ENCODE measurements around the gene DOK3.

The DOK3 gene

GRCh38 chr5:177484902-177485549 is 24.6 kb downstream of the DOK3 start:
- H4K12ac ChIP-seq (ENCODE audit: low read depth, low read length), result no peak overlapping the region
- no peak for DNase-seq

GRCh38 chr5:177483994-177484901 is 25.4 kb downstream of the DOK3 start:
- Histone ChIP-seq H3K27ac (ENCODE audit: low read depth, low read length) (no peak overlapping the region), H3K79me1 (ENCODE audit: low read length) (no peaks in the 10 kb centered on the region), H4K91ac (ENCODE audit: low read depth, low read length) (no peak overlapping the region), H2AK5ac (ENCODE audit: low read length) (no peak overlapping the region), H3K4me3 (ENCODE audit: low read depth, low read length) (no peak overlapping the region), H3K27me3 (ENCODE audit: insufficient read depth, low read length) (no peaks in the 10 kb centered on the region), H3K4me1 (ENCODE audit: control insufficient read depth in 1 of 2, insufficient read depth in 2 of 2, low read length in 2 of 2) (peaks cover 0 to 3% of the 10 kb centered on the region in 2 experiments), H2BK5ac (ENCODE audit: low read depth, low read length, poor library complexity) (no peak overlapping the region), H3K18ac (ENCODE audit: low read length) (no peak overlapping the region), H2AFZ (ENCODE audit: insufficient read depth, low read length, poor library complexity) (no peak overlapping the region), H3K9ac (ENCODE audit: low read length) (no peak overlapping the region), H4K12ac (ENCODE audit: low read depth, low read length) (peak overlapping the region; percentile 12), H3K23ac (ENCODE audit: low read length) (no peak overlapping the region), H4K8ac (ENCODE audit: low read depth, low read length) (peak overlapping the region; percentile 14), H3K4ac (ENCODE audit: low read depth, low read length) (no peak overlapping the region), H3K4me2 (ENCODE audit: low read length) (no peak overlapping the region), H3K14ac (ENCODE audit: low read length) (no peak overlapping the region), H2BK12ac (ENCODE audit: low read length) (no peak overlapping the region), H3K9me3 (ENCODE audit: insufficient read depth, low read depth, low read length) (no peaks in the 10 kb centered on the region), H3K79me2 (ENCODE audit: control insufficient read depth, insufficient read depth, low read length, poor library complexity) (no peaks in the 10 kb centered on the region), H3K36me3 (ENCODE audit: control insufficient read depth in 1 of 2, insufficient read depth in 2 of 2, low read length in 2 of 2) (peaks cover 70 to 75% of the 10 kb centered on the region in 2 experiments), H2BK120ac (ENCODE audit: insufficient read depth, low read length, poor library complexity) (no peak overlapping the region)
- no peak for DNase-seq
- WGBS (ENCODE audit: extremely low coverage, insufficient coverage, insufficient read length), result no CpG with 5 or more reads among the region's 22 CpGs

More at GRCh38 chr5:177484902-177485549, 24.6 kb downstream of the DOK3 start:
- no peak overlapping the region for H3K23ac ChIP-seq (ENCODE audit: low read length)
- no peak overlapping the region for H2AFZ ChIP-seq (ENCODE audit: insufficient read depth, low read length, poor library complexity)
- no CpG with 5 or more reads among the region's 13 CpGs for WGBS (ENCODE audit: extremely low coverage, insufficient coverage, insufficient read length)
- H3K4me1 ChIP-seq (ENCODE audit: control insufficient read depth in 1 of 2, insufficient read depth in 2 of 2, low read length in 2 of 2), result no peaks in the 10 kb centered on the region
- H3K4ac ChIP-seq (ENCODE audit: low read depth, low read length), result no peak overlapping the region
- no peak overlapping the region for H3K27ac ChIP-seq (ENCODE audit: low read depth, low read length)
- no peak overlapping the region for H3K4me2 ChIP-seq (ENCODE audit: low read length)
- H4K91ac ChIP-seq (ENCODE audit: low read depth, low read length), result no peak overlapping the region
- no peaks in the 10 kb centered on the region for H3K79me2 ChIP-seq (ENCODE audit: control insufficient read depth, insufficient read depth, low read length, poor library complexity)
- no peak overlapping the region for H3K9ac ChIP-seq (ENCODE audit: low read length)
- H2BK5ac ChIP-seq (ENCODE audit: low read depth, low read length, poor library complexity), result no peak overlapping the region
- no peak overlapping the region for H2BK120ac ChIP-seq (ENCODE audit: insufficient read depth, low read length, poor library complexity)
- no peak overlapping the region for H3K4me3 ChIP-seq (ENCODE audit: low read depth, low read length)
- peak overlapping the region; percentile 14 for H4K8ac ChIP-seq (ENCODE audit: low read depth, low read length)
- no peaks in the 10 kb centered on the region for H3K9me3 ChIP-seq (ENCODE audit: insufficient read depth, low read depth, low read length)
- no peak overlapping the region for H3K14ac ChIP-seq (ENCODE audit: low read length)
- H3K79me1 ChIP-seq (ENCODE audit: low read length), result no peaks in the 10 kb centered on the region
- H2AK5ac ChIP-seq (ENCODE audit: low read length), result no peak overlapping the region
- no peak overlapping the region for H2BK12ac ChIP-seq (ENCODE audit: low read length)
- H3K27me3 ChIP-seq (ENCODE audit: insufficient read depth, low read length), result no peaks in the 10 kb centered on the region
- no peak overlapping the region for H3K18ac ChIP-seq (ENCODE audit: low read length)
- H3K36me3 ChIP-seq (ENCODE audit: control insufficient read depth in 1 of 2, insufficient read depth in 2 of 2, low read length in 2 of 2), result peaks cover 77 to 80% of the 10 kb centered on the region in 2 experiments

- Histone ChIP-seq H3K27me3 (ENCODE audit: insufficient read depth, low read length) (no peaks in the 10 kb centered on the region), H4K91ac (ENCODE audit: low read depth, low read length) (no peak overlapping the region), H3K9me3 (ENCODE audit: insufficient read depth, low read depth, low read length) (no peaks in the 10 kb centered on the region), H2BK5ac (ENCODE audit: low read depth, low read length, poor library complexity) (no peak overlapping the region), H2BK12ac (ENCODE audit: low read length) (no peak overlapping the region), H2AFZ (ENCODE audit: insufficient read depth, low read length, poor library complexity) (no peak overlapping the region), H4K12ac (ENCODE audit: low read depth, low read length) (peak overlapping the region; percentile 48), H3K79me1 (ENCODE audit: low read length) (no peaks in the 10 kb centered on the region), H4K8ac (ENCODE audit: low read depth, low read length) (no peak overlapping the region), H3K4me1 (ENCODE audit: control insufficient read depth in 1 of 2, insufficient read depth in 2 of 2, low read length in 2 of 2) (peaks cover 0 to 4% of the 10 kb centered on the region in 2 experiments), H2AK5ac (ENCODE audit: low read length) (no peak overlapping the region), H3K4me3 (ENCODE audit: low read depth, low read length) (no peak overlapping the region), H3K27ac (ENCODE audit: low read depth, low read length) (no peak overlapping the region), H3K4me2 (ENCODE audit: low read length) (no peak overlapping the region), H3K79me2 (ENCODE audit: control insufficient read depth, insufficient read depth, low read length, poor library complexity) (no peaks in the 10 kb centered on the region), H3K18ac (ENCODE audit: low read length) (no peak overlapping the region), H3K9ac (ENCODE audit: low read length) (no peak overlapping the region), H2BK120ac (ENCODE audit: insufficient read depth, low read length, poor library complexity) (no peak overlapping the region), H3K23ac (ENCODE audit: low read length) (no peak overlapping the region), H3K4ac (ENCODE audit: low read depth, low read length) (no peak overlapping the region), H3K14ac (ENCODE audit: low read length) (no peak overlapping the region), H3K36me3 (ENCODE audit: control insufficient read depth in 1 of 2, insufficient read depth in 2 of 2, low read length in 2 of 2) (peaks cover 58 to 65% of the 10 kb centered on the region in 2 experiments)
- WGBS (ENCODE audit: extremely low coverage, insufficient coverage, insufficient read length), result no CpG with 5 or more reads among the region's 9 CpGs
- DNase-seq, result no peak
These were observed 26.6 kb downstream of the DOK3 start for GRCh38 chr5:177483042-177483441.

GRCh38 chr5:177482359-177482795 is 27.2 kb downstream of the DOK3 start:
- Histone ChIP-seq H2BK12ac (ENCODE audit: low read length) (no peak overlapping the region), H3K9me3 (ENCODE audit: insufficient read depth, low read depth, low read length) (no peaks in the 10 kb centered on the region), H3K27ac (ENCODE audit: low read depth, low read length) (no peak overlapping the region), H3K18ac (ENCODE audit: low read length) (no peak overlapping the region), H3K4me2 (ENCODE audit: low read length) (no peak overlapping the region), H4K8ac (ENCODE audit: low read depth, low read length) (no peak overlapping the region), H3K9ac (ENCODE audit: low read length) (no peak overlapping the region), H3K23ac (ENCODE audit: low read length) (no peak overlapping the region), H4K91ac (ENCODE audit: low read depth, low read length) (no peak overlapping the region), H3K4me3 (ENCODE audit: low read depth, low read length) (no peak overlapping the region), H3K14ac (ENCODE audit: low read length) (no peak overlapping the region), H3K36me3 (ENCODE audit: control insufficient read depth in 1 of 2, insufficient read depth in 2 of 2, low read length in 2 of 2) (peaks cover 51 to 59% of the 10 kb centered on the region in 2 experiments), H2BK120ac (ENCODE audit: insufficient read depth, low read length, poor library complexity) (no peak overlapping the region), H3K4me1 (ENCODE audit: control insufficient read depth in 1 of 2, insufficient read depth in 2 of 2, low read length in 2 of 2) (peaks cover 0 to 4% of the 10 kb centered on the region in 2 experiments), H4K12ac (ENCODE audit: low read depth, low read length) (no peak overlapping the region), H3K79me1 (ENCODE audit: low read length) (no peaks in the 10 kb centered on the region), H2BK5ac (ENCODE audit: low read depth, low read length, poor library complexity) (no peak overlapping the region), H2AK5ac (ENCODE audit: low read length) (no peak overlapping the region), H3K27me3 (ENCODE audit: insufficient read depth, low read length) (no peaks in the 10 kb centered on the region), H3K79me2 (ENCODE audit: control insufficient read depth, insufficient read depth, low read length, poor library complexity) (no peaks in the 10 kb centered on the region), H2AFZ (ENCODE audit: insufficient read depth, low read length, poor library complexity) (no peak overlapping the region), H3K4ac (ENCODE audit: low read depth, low read length) (no peak overlapping the region)
- DNase-seq, result no peak
- no CpG with 5 or more reads among the region's 10 CpGs for WGBS (ENCODE audit: extremely low coverage, insufficient coverage, insufficient read length)

All from trophoblast cell (in vitro differentiated cells and primary cell).